ENCODE data around the gene OSGEP.

Gene OSGEP

GRCh38 chr14:20454516-20455354 is at the start of gene OSGEP, which contains the start of gene APEX1:
TSS of gene OSGEP (minus strand) at chr14:20454812. CDS start at chr14:20454683, 129 bp downstream.
TSS of gene APEX1 (plus strand) at chr14:20455226. CDS start at chr14:20455646, 420 bp downstream.
- DNase-seq = peak; percentile 96

- no peak for DNase-seq
These were observed 49.3 kb upstream of the OSGEP start for GRCh38 chr14:20503898-20504297.

GRCh38 chr14:20501346-20501745 is 46.7 kb upstream of the OSGEP start:
- DNase-seq = no peak

GRCh38 chr14:20499881-20500280 is 45.3 kb upstream of the OSGEP start:
- no peak for DNase-seq

GRCh38 chr14:20499108-20499507 is 44.5 kb upstream of the OSGEP start:
- DNase-seq = no peak

GRCh38 chr14:20498622-20499021 is 44.0 kb upstream of the OSGEP start:
- no peak for DNase-seq

- DNase-seq = no peak
These were observed 40.5 kb upstream of the OSGEP start for GRCh38 chr14:20494935-20495766.

- DNase-seq = no peak
These were observed 39.0 kb upstream of the OSGEP start for GRCh38 chr14:20493634-20494033.

- no peak for DNase-seq
These were observed 37.9 kb upstream of the OSGEP start for GRCh38 chr14:20492486-20492885.

- no peak for DNase-seq
These were observed 36.0 kb upstream of the OSGEP start for GRCh38 chr14:20490563-20490962.

GRCh38 chr14:20489093-20489994 is 34.7 kb upstream of the OSGEP start:
- peak; percentile 13 for DNase-seq

GRCh38 chr14:20487396-20487725 is 32.7 kb upstream of the OSGEP start:
- DNase-seq = no peak

GRCh38 chr14:20486684-20487395 is 32.2 kb upstream of the OSGEP start:
- no peak for DNase-seq

GRCh38 chr14:20485900-20486299 is 31.3 kb upstream of the OSGEP start:
- DNase-seq = no peak

GRCh38 chr14:20482382-20482781 is 27.8 kb upstream of the OSGEP start:
- no peak for DNase-seq

- DNase-seq = no peak
These were observed 24.3 kb upstream of the OSGEP start for GRCh38 chr14:20478894-20479293.

- peak; percentile 22 for DNase-seq
These were observed 22.7 kb upstream of the OSGEP start for GRCh38 chr14:20477211-20477876.

- no peak for DNase-seq
These were observed 22.2 kb upstream of the OSGEP start for GRCh38 chr14:20476776-20477175.

- DNase-seq = no peak
These were observed 18.0 kb upstream of the OSGEP start for GRCh38 chr14:20472536-20473169.

GRCh38 chr14:20470603-20470901 is 15.9 kb upstream of the OSGEP start:
- DNase-seq = no peak

GRCh38 chr14:20469890-20470602 is 15.4 kb upstream of the OSGEP start:
- peak; percentile 37 for DNase-seq
